K562 (cell line): ENCODE data around the gene STRIP1. TPM values are rescaled to one million over a fixed set of nuclear protein-coding genes. Genes with fewer than 3 reads are reported as not detected.

ENCODE experiments used
- ATAC-seq: fragments of 200-7000 bp; cut with Tn5 transposase; 3 replicates; pipeline ENCODE4 v1.9.1; 2020; ENCODE audit warnings: moderate library complexity
- BruUV-seq: library from RNA; stranded (reverse); fragments of 400-500 nt; replicated peaks from 2 replicates; lab custom pipeline; 2021; lab: Mats Ljungman, UMichigan
- CTCF ChIA-PET: fragments of 300-600 bp; formaldehyde crosslinking; extraction: SDS; loops from one replicate; lab custom pipeline; 2021; ENCODE audit warnings: low intra/inter-chr PET ratio; lab: Yijun Ruan, JAX
- POLR2A ChIA-PET: fragments of 300-600, 350-650 bp; sonication (Branson Sonifier 250); formaldehyde crosslinking; extraction: SDS; loops from one replicate; lab custom pipeline; 2021; ENCODE audit warnings: antibody characterized with exemption, inconsistent platforms; lab: Yijun Ruan, JAX
- DNase-seq, 4 experiments: peaks; one replicate each; pipeline versions ENCODE4 v3.0.0 to v3.0.0-alpha.2; 2011 to 2018; ENCODE audit warnings: low spot score in 3 of 4, mixed read lengths in 3 of 4; ENCODE audit errors: extremely low read depth in 1 of 4
- FAIRE-seq: peaks from 2 replicates; lab custom pipeline; 2011; peaks lifted over from hg19 to GRCh38; lab: Jason Lieb, UNC
- H2AFZ ChIP-seq: 2 replicates; pipeline ENCODE4 v1.6.0; 2011; ENCODE audit warnings: low read depth, low read length, control low read depth, inconsistent platforms
- H3K27ac ChIP-seq: fragments of 200-600 bp; 3 replicates; pipeline ENCODE4 v1.8.0; 2011; ENCODE audit warnings: low read depth, mild to moderate bottlenecking, control low read depth, inconsistent platforms, low read length, moderate library complexity, mixed read lengths; ENCODE audit errors: extremely low read depth
- H3K27me3 ChIP-seq, 2 experiments: fragments of 300-600 bp in 1 of 2; 2 replicates in 1 of 2; 3 replicates in 1 of 2; pipeline versions ENCODE4 v1.6.0 to v1.8.0; 2011; ENCODE audit warnings: inconsistent platforms in 2 of 2, low read length in 2 of 2, mild to moderate bottlenecking in 1 of 2, mixed read lengths in 1 of 2, moderate library complexity in 1 of 2; ENCODE audit not compliant: control insufficient read depth in 2 of 2, insufficient read depth in 2 of 2
- H3K36me3 ChIP-seq: fragments of 300-600 bp; 3 replicates; pipeline ENCODE4 v1.8.0; 2011; ENCODE audit warnings: mild to moderate bottlenecking, low read length, inconsistent platforms; ENCODE audit not compliant: control insufficient read depth, insufficient read depth
- H3K4me1 ChIP-seq, 2 experiments: fragments of 200-600 bp in 1 of 2; replicated peaks in 1 of 2; 2 replicates in 1 of 2; 3 replicates in 1 of 2; pipeline versions ENCODE4 v1.5.1 to v1.8.0; 2011; ENCODE audit warnings: inconsistent platforms in 2 of 2, low read length in 2 of 2, mild to moderate bottlenecking in 1 of 2, mixed read lengths in 1 of 2, moderate library complexity in 1 of 2; ENCODE audit not compliant: control insufficient read depth in 2 of 2, insufficient read depth in 2 of 2
- H3K4me2 ChIP-seq: 2 replicates; pipeline ENCODE4 v1.6.1; 2011; ENCODE audit warnings: low read length, control low read depth, inconsistent platforms, mixed read lengths; ENCODE audit not compliant: insufficient read depth
- H3K4me3 ChIP-seq: fragments of 200-600 bp; sonication (generic), shearing (Covaris generic); 2 replicates; pipeline ENCODE4 v1.5.1; 2016; ENCODE audit warnings: control low read depth, inconsistent platforms
- H3K79me2 ChIP-seq: fragments of 200-600 bp; 3 replicates; pipeline ENCODE4 v1.8.0; 2011; ENCODE audit warnings: low read length, inconsistent platforms; ENCODE audit not compliant: control insufficient read depth, insufficient read depth
- H3K9ac ChIP-seq, 2 experiments: 2 replicates each; pipeline versions ENCODE4 v1.6.0 to v1.6.1; 2011; ENCODE audit warnings: low read depth in 2 of 2, low read length in 2 of 2, control low read depth in 1 of 2, inconsistent platforms in 1 of 2, mild to moderate bottlenecking in 1 of 2, mixed read lengths in 1 of 2; ENCODE audit not compliant: insufficient read depth in 1 of 2
- H3K9me1 ChIP-seq: one replicate; pipeline ENCODE4 v1.6.0; 2011; ENCODE audit warnings: inconsistent platforms, mild to moderate bottlenecking, low read length, moderate library complexity; ENCODE audit not compliant: control insufficient read depth, insufficient read depth
- H3K9me3 ChIP-seq: replicated peaks from 2 replicates; pipeline ENCODE4 v1.5.1; 2011; ENCODE audit warnings: low read depth, low read length, inconsistent platforms; ENCODE audit not compliant: control insufficient read depth, insufficient read depth
- H4K20me1 ChIP-seq: replicated peaks from 2 replicates; pipeline ENCODE4 v1.6.1; 2011; ENCODE audit warnings: low read length, inconsistent platforms, mixed read lengths; ENCODE audit not compliant: control insufficient read depth, insufficient read depth
- HMG20B ChIP-seq: fragments of 250-450 bp; sonication (Bioruptor Pico); IDR thresholded peaks from 2 replicates; pipeline ENCODE4 v1.5.0; 2021; ENCODE audit warnings: mild to moderate bottlenecking
- NFE2 ChIP-seq: IDR thresholded peaks from 2 replicates; pipeline ENCODE4 v1.6.1; 2014; ENCODE audit warnings: antibody characterized with exemption, low read depth
- NR2C2 ChIP-seq, 2 experiments: fragments of 200-800 bp in 1 of 2; sonication (Bioruptor generic) in 1 of 2; sonication (generic) in 1 of 2; formaldehyde crosslinking in 1 of 2; IDR thresholded peaks; 2 replicates each; pipeline versions ENCODE4 v1.6.1 to v1.8.0; 2016 to 2022; ENCODE audit warnings: mild to moderate bottlenecking in 1 of 2, missing compliant biosample characterization in 1 of 2, missing genetic modification characterization in 1 of 2, missing genetic modification reagents in 1 of 2
- U2AF2 ChIP-seq: fragments of 200-400 bp; formaldehyde crosslinking; optimal IDR thresholded peaks from 2 replicates; pipeline ENCODE3; 2017; ENCODE audit warnings: low read depth, mild to moderate bottlenecking, low read length
- ZNF263 ChIP-seq: sonication (generic); formaldehyde crosslinking; IDR thresholded peaks from 2 replicates; pipeline ENCODE4 v1.8.0; 2022; ENCODE audit warnings: mild to moderate bottlenecking, missing genetic modification reagents, borderline replicate concordance
- WGBS: fragments of 100-300 bp; shearing (Covaris generic); methylation state at CpG from one replicate; pipeline ENCODE4 v1.1.6; 2016; ENCODE audit warnings: low coverage, mixed read lengths; ENCODE audit not compliant: insufficient coverage; ENCODE audit errors: missing lambda C conversion rate; 5-methylcytosine and 5-hydroxymethylcytosine counted together
- in situ Hi-C: fragments of 300-500 bp; cut with MboI; formaldehyde crosslinking; loops from 4 replicates; pipeline ENCODE4 v1.15.0; 2018; ENCODE audit warnings: inconsistent platforms, mixed read lengths
- intact Hi-C: fragments of 100-400 bp; cut with micrococcal nuclease; formaldehyde crosslinking; loops from 2 replicates; pipeline ENCODE4 v1.14.2; 2022
- polyA plus RNA-seq, 8 experiments: library from polyadenylated mRNA; depleted of rRNA in 4 of 8; stranded (reverse) in 5 of 8; unstranded in 3 of 8; fragments of >200 nt; fragmentation: Nextera tagmentation in 2 of 8; fragmentation: Illumina TruSeq in 1 of 8; extraction: Ambion mirVana in 2 of 8; extraction: Trizol in 1 of 8; gene quantifications; 2 replicates each; pipeline versions ENCODE4 v1.2.1 to v1.2.3, GENCODE V29; 2011 to 2014; ENCODE audit warnings: inconsistent platforms in 1 of 8, missing spikeins in 1 of 8
- total RNA-seq, 7 experiments: library from RNA; depleted of rRNA in 6 of 7; stranded (reverse); fragments of >200 nt in 6 of 7; fragmentation: Illumina TruSeq in 2 of 7; extraction: Trizol in 2 of 7; gene quantifications; 2 replicates each; pipeline versions ENCODE4 v1.2.1 to v1.2.3, GENCODE V29; 2011 to 2021; ENCODE audit warnings: low replicate concordance in 1 of 7

STRIP1 gene
- total and polyA plus RNA-seq, 9 of the 15 experiments (the other 6 are each of a cell fraction or from before 2014, with no cell fraction given): 9.9 to 42.3 (median 32.0) TPM

DNA sequence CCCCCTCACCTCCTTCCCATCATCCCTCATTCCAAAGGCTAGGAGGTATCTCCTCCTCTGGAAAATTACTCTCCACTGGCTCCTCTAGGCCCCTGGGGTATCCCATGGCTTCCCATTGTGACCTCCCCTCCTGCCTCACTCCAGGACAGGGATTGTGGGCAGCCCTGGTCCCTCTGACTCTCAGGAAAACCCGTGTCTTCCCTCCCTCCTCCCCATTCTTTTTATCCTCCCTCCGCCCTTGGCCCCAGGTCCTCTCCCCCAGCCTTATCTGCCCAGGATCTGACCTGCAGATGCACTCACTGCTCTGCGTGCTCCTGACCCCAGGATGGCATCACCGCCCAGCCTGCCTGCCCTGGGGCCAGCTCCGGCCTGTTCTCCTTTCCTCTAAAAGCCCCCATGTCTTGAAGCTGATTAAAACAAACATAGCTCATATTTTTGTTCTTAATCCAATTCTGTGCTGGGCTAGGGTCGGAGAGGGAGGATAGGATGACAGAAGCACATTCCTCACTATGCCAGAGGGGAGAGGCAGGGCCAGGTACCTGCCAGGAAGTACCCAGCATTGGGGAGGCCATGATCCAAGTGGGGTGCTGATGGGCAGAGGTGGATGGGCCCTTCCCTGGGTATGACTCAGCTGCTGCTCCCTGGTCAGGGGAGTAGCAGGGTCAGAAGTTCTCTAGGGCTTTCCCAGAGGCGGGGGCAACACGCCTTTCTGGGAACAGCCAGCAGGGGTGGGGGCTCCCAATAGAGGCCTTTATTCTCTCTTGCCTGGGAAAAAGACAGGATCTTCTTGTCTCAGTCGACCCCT lies 64.0 kb downstream of the STRIP1 start:
- POLR2A ChIA-PET: interaction anchor here (0.6 to 2.2 kb wide), 6 partner anchors 10 to 64 kb away, joined by 3 to 6 read pairs (median 3); partner anchors contain the start of gene STRIP1
- CTCF ChIA-PET: no interaction called here

GRCh38 chr1:110100335-110100734 lies 65.9 kb downstream of the STRIP1 start:
- H4K20me1 ChIP-seq: no peaks in the 10 kb centered on the region; the same call in none of the 2 replicates
- H3K9ac ChIP-seq: no peak overlapping the region; a peak in 1 of 4 replicates
- H3K79me2 ChIP-seq: no peaks in the 10 kb centered on the region
- FAIRE-seq (no peak), DNase-seq (no peak), ATAC-seq (no peak)
- H3K4me1 ChIP-seq: peaks cover 7 to 8% of the 10 kb centered on the region in 2 experiments; a peak in 3 of 5 replicates
- H3K9me3 ChIP-seq: no peaks in the 10 kb centered on the region
- BruUV-seq: no TSS peak
- intact Hi-C loops (no loop called here), in situ Hi-C loops (no loop called here)
- H3K36me3 ChIP-seq: no peaks in the 10 kb centered on the region
- no peak overlapping the region for H3K4me2 ChIP-seq
- ChIA-PET POLR2A (interaction anchor here (0.7 to 7.7 kb wide), 8 partner anchors 9 to 720 kb away, joined by 3 to 48 read pairs (median 4); partner anchors contain the start of gene UBL4B), CTCF (no interaction called here)
- no peak overlapping the region for H2AFZ ChIP-seq
- H3K4me3 ChIP-seq: no peak overlapping the region
- no peaks in the 10 kb centered on the region for H3K9me1 ChIP-seq
- TF ChIP-seq U2AF2: no peak
- H3K27ac ChIP-seq: no peak overlapping the region
- 0% methylated on average over 2 of the region's 2 CpGs for WGBS
- peaks cover 13 to 43% of the 10 kb centered on the region in 2 experiments for H3K27me3 ChIP-seq

More for the DNA sequence above, 64.0 kb downstream of the STRIP1 start:
- ATAC-seq (peak; percentile 19; the same call in 2 of the 3 replicates), FAIRE-seq (no peak), DNase-seq (peak; percentile 27 to 56 (median 50))
- BruUV-seq: no TSS peak
- H3K79me2 ChIP-seq: no peaks in the 10 kb centered on the region
- H3K9me1 ChIP-seq: no peaks in the 10 kb centered on the region
- no peak overlapping the region for H3K4me2 ChIP-seq
- in situ Hi-C loops: no loop called here
- no peak overlapping the region for H3K27ac ChIP-seq
- H2AFZ ChIP-seq: no peak overlapping the region
- no peaks in the 10 kb centered on the region; the same call in none of the 2 replicates for H4K20me1 ChIP-seq
- intact Hi-C loops: no loop called here
- peak overlapping the region in 1 of 2 experiments; percentile 54; a peak in 1 of 4 replicates for H3K9ac ChIP-seq
- WGBS: 8% methylated on average over 9 of the region's 9 CpGs
- H3K9me3 ChIP-seq: no peaks in the 10 kb centered on the region
- peaks cover 23 to 58% of the 10 kb centered on the region in 2 experiments for H3K27me3 ChIP-seq
- no peaks in the 10 kb centered on the region for H3K36me3 ChIP-seq
- peaks cover 7 to 8% of the 10 kb centered on the region in 2 experiments; a peak in 3 of 5 replicates for H3K4me1 ChIP-seq
- TF ChIP-seq HMG20B (CRISPR knock-in tag) (no peak), ZNF263 (CRISPR knock-in tag) (peak; percentile 74), NFE2 (0 out of 2 replicates have a peak, but pooled peaks have one; percentile 42), NR2C2 (CRISPR knock-in tag; IDR thresholded peaks at IDR 0.05) (no peak), NR2C2 (tag; IDR thresholded peaks at IDR 0.05) (peak; percentile 59; the same call in 1 of the 2 replicates)
- no peak overlapping the region for H3K4me3 ChIP-seq
